WTC11 (cell line): ENCODE measurements around the gene CPEB4. TPM values are rescaled to one million over a fixed set of nuclear protein-coding genes. Genes with fewer than 3 reads are reported as not detected.

ENCODE experiments used
- ATAC-seq: fragments of 200-7000 bp; cut with Tn5 transposase; 2 replicates; pipeline ENCODE4 v1.10.0; 2021; ENCODE audit warnings: mild to moderate bottlenecking, moderate library complexity
- CTCF ChIA-PET: fragments of 300-600 bp; sonication (Branson Sonifier 250); formaldehyde crosslinking; loops from one replicate; lab custom pipeline; 2021; ENCODE audit warnings: antibody characterized with exemption; lab: Charles Lee
- POLR2A ChIA-PET: fragments of 350-600 bp; sonication (Branson Sonifier 250); formaldehyde crosslinking; loops from one replicate; lab custom pipeline; 2021; ENCODE audit warnings: antibody characterized with exemption; lab: Charles Lee
- DNase-seq: peaks from one replicate; pipeline ENCODE4 v3.0.0; 2021; ENCODE audit warnings: low spot score
- H3K27ac Mint-ChIP-seq: 2 replicates; pipeline ENCODE4 v1.8.0; 2021; ENCODE audit warnings: mixed read lengths
- H3K27me3 Mint-ChIP-seq: 2 replicates; pipeline ENCODE4 v1.8.0; 2021; ENCODE audit warnings: low read depth, mild to moderate bottlenecking, moderate library complexity, mixed read lengths
- H3K36me3 Mint-ChIP-seq: 2 replicates; pipeline ENCODE4 v1.8.0; 2021; ENCODE audit warnings: mixed read lengths
- H3K4me1 Mint-ChIP-seq: 2 replicates; pipeline ENCODE4 v1.8.0; 2022; ENCODE audit warnings: mixed read lengths
- H3K4me3 Mint-ChIP-seq: 2 replicates; pipeline ENCODE4 v1.8.0; 2021; ENCODE audit warnings: mild to moderate bottlenecking, moderate library complexity, mixed read lengths
- H3K9me3 Mint-ChIP-seq: 2 replicates; pipeline ENCODE4 v1.8.0; 2021; ENCODE audit warnings: mixed read lengths
- ATF6 ChIP-seq: sonication (generic); formaldehyde crosslinking; IDR thresholded peaks from 2 replicates; pipeline ENCODE4 v1.8.1; 2023; ENCODE audit warnings: mild to moderate bottlenecking, missing genetic modification reagents
- E2F4 ChIP-seq: sonication (generic); formaldehyde crosslinking; IDR thresholded peaks from 2 replicates; pipeline ENCODE4 v1.8.1; 2022; ENCODE audit warnings: low read depth, mild to moderate bottlenecking, moderate library complexity, missing genetic modification reagents, borderline replicate concordance
- E2F5 ChIP-seq: sonication (generic); formaldehyde crosslinking; IDR thresholded peaks from 2 replicates; pipeline ENCODE4 v1.8.1; 2022; ENCODE audit warnings: mild to moderate bottlenecking, moderate library complexity, missing genetic modification reagents
- ETV6 ChIP-seq: sonication (generic); formaldehyde crosslinking; IDR thresholded peaks from 2 replicates; pipeline ENCODE4 v1.8.1; 2022; ENCODE audit warnings: mild to moderate bottlenecking, missing genetic modification reagents
- FOXJ3 ChIP-seq: sonication (generic); formaldehyde crosslinking; IDR thresholded peaks from 2 replicates; pipeline ENCODE4 v1.9.0; 2021; ENCODE audit warnings: missing genetic modification reagents, mild to moderate bottlenecking, borderline replicate concordance
- GABPB1 ChIP-seq: sonication (generic); formaldehyde crosslinking; IDR thresholded peaks from 2 replicates; pipeline ENCODE4 v1.8.1; 2023; ENCODE audit warnings: mild to moderate bottlenecking, missing genetic modification reagents
- IRF2 ChIP-seq: sonication (generic); formaldehyde crosslinking; IDR thresholded peaks from 2 replicates; pipeline ENCODE4 v1.8.0; 2022; ENCODE audit warnings: low read depth, missing genetic modification reagents, borderline replicate concordance
- MAX ChIP-seq: sonication (generic); formaldehyde crosslinking; IDR thresholded peaks from 2 replicates; pipeline ENCODE4 v1.8.0; 2022; ENCODE audit warnings: mild to moderate bottlenecking, missing genetic modification reagents
- MLX ChIP-seq: sonication (generic); formaldehyde crosslinking; IDR thresholded peaks from 2 replicates; pipeline ENCODE4 v1.8.1; 2023; ENCODE audit warnings: mild to moderate bottlenecking, missing genetic modification reagents, moderate library complexity
- MXD4 ChIP-seq: fragments of 250-450 bp; sonication (Bioruptor Pico); IDR thresholded peaks from 2 replicates; pipeline ENCODE4 v1.8.0; 2021; ENCODE audit warnings: mild to moderate bottlenecking, moderate library complexity, borderline replicate concordance
- MYBL2 ChIP-seq: sonication (generic); formaldehyde crosslinking; IDR thresholded peaks from 2 replicates; pipeline ENCODE4 v1.8.1; 2023; ENCODE audit warnings: mild to moderate bottlenecking, moderate library complexity, missing genetic modification reagents
- NFATC4 ChIP-seq: fragments of 250-450 bp; sonication (Bioruptor Pico); IDR thresholded peaks from 2 replicates; pipeline ENCODE4 v1.9.0; 2021; ENCODE audit warnings: mild to moderate bottlenecking
- NR1H2 ChIP-seq: sonication (generic); formaldehyde crosslinking; IDR thresholded peaks from 2 replicates; pipeline ENCODE4 v1.9.0; 2021; ENCODE audit warnings: mild to moderate bottlenecking, moderate library complexity, missing genetic modification reagents
- NR2C2 ChIP-seq: sonication (generic); formaldehyde crosslinking; IDR thresholded peaks from 2 replicates; pipeline ENCODE4 v1.8.0; 2022; ENCODE audit warnings: mild to moderate bottlenecking, missing genetic modification reagents
- OVOL2 ChIP-seq: fragments of 250-450 bp; sonication (Bioruptor Pico); IDR thresholded peaks from 2 replicates; pipeline ENCODE4 v1.9.0; 2021; ENCODE audit warnings: mild to moderate bottlenecking, borderline replicate concordance
- PREB ChIP-seq: sonication (generic); formaldehyde crosslinking; IDR thresholded peaks from 2 replicates; pipeline ENCODE4 v1.8.1; 2022; ENCODE audit warnings: mild to moderate bottlenecking, missing genetic modification reagents, moderate library complexity, borderline replicate concordance
- RELA ChIP-seq: sonication (generic); formaldehyde crosslinking; IDR thresholded peaks from 2 replicates; pipeline ENCODE4 v1.8.1; 2022; ENCODE audit warnings: missing genetic modification reagents, mild to moderate bottlenecking, borderline replicate concordance
- RORB ChIP-seq: fragments of 250-450 bp; sonication (Bioruptor Pico); IDR thresholded peaks from 2 replicates; pipeline ENCODE4 v1.9.0; 2021; ENCODE audit warnings: mild to moderate bottlenecking
- SOX15 ChIP-seq: fragments of 250-450 bp; sonication (Bioruptor Pico); IDR thresholded peaks from 2 replicates; pipeline ENCODE4 v1.9.0; 2021; ENCODE audit warnings: mild to moderate bottlenecking
- TEAD1 ChIP-seq: sonication (generic); formaldehyde crosslinking; IDR thresholded peaks from 2 replicates; pipeline ENCODE4 v1.8.0; 2022; ENCODE audit warnings: mild to moderate bottlenecking, missing genetic modification reagents
- TEAD4 ChIP-seq: sonication (generic); formaldehyde crosslinking; IDR thresholded peaks from 2 replicates; pipeline ENCODE4 v1.8.0; 2022; ENCODE audit warnings: mild to moderate bottlenecking, missing genetic modification reagents
- ZBTB43 ChIP-seq: sonication (generic); formaldehyde crosslinking; IDR thresholded peaks from 2 replicates; pipeline ENCODE4 v1.8.1; 2023; ENCODE audit warnings: mild to moderate bottlenecking, missing genetic modification reagents
- ZNF219 ChIP-seq: sonication (generic); formaldehyde crosslinking; IDR thresholded peaks from 2 replicates; pipeline ENCODE4 v1.8.0; 2023; ENCODE audit warnings: missing genetic modification reagents, mild to moderate bottlenecking, borderline replicate concordance
- ZNF671 ChIP-seq: fragments of 250-450 bp; sonication (Bioruptor Pico); IDR thresholded peaks from 2 replicates; pipeline ENCODE4 v1.8.0; 2021; ENCODE audit warnings: mild to moderate bottlenecking
- total RNA-seq: library from RNA; stranded (reverse); gene quantifications from 3 replicates; pipeline ENCODE4 v1.2.3, GENCODE V29; 2021

The CPEB4 gene
- total RNA-seq, 1 experiment from 2014 or later: 12.7 TPM

GRCh38 chr5:174008922-174009321, 120.8 kb downstream of the CPEB4 start:
- Mint-ChIP-seq H3K36me3 (no peaks in the 10 kb centered on the region), H3K4me1 (no peaks in the 10 kb centered on the region), H3K27me3 (peaks cover 20% of the 10 kb centered on the region), H3K4me3 (no peak overlapping the region), H3K9me3 (peaks cover 4% of the 10 kb centered on the region; the same call in 1 of the 2 replicates), H3K27ac (no peak overlapping the region)
- ChIA-PET POLR2A (no interaction called here), CTCF (interaction anchor here (1.0 to 2.7 kb wide), 2 partner anchors 308 to 427 kb away, joined by 3 to 12 read pairs; no protein-coding TSS in a partner anchor)
- ATAC-seq: no peak
- DNase-seq: no peak
- TF ChIP-seq NR1H2 (CRISPR knock-in tag) (no peak), PREB (CRISPR knock-in tag) (no peak), OVOL2 (CRISPR knock-in tag) (no peak), RORB (CRISPR knock-in tag) (no peak), NFATC4 (CRISPR knock-in tag) (no peak), IRF2 (CRISPR knock-in tag) (no peak), TEAD4 (CRISPR knock-in tag) (no peak), ZBTB43 (CRISPR knock-in tag) (no peak)

GRCh38 chr5:174010365-174010764, 122.2 kb downstream of the CPEB4 start:
- peaks cover 3% of the 10 kb centered on the region; the same call in 1 of the 2 replicates for H3K36me3 Mint-ChIP-seq
- DNase-seq (no peak), ATAC-seq (no peak)
- ChIA-PET CTCF (interaction anchor here (0.9 to 2.7 kb wide), 5 partner anchors 10 to 429 kb away, joined by 3 to 12 read pairs (median 4); no protein-coding TSS in a partner anchor), POLR2A (interaction anchor here (0.7 kb wide), 1 partner anchor 1827 kb away, joined by 3 read pairs; no protein-coding TSS in a partner anchor)
- TF ChIP-seq GABPB1 (CRISPR knock-in tag) (no peak), OVOL2 (CRISPR knock-in tag) (no peak), E2F5 (no peak), NR1H2 (CRISPR knock-in tag) (no peak), MAX (CRISPR knock-in tag) (no peak), E2F4 (CRISPR knock-in tag) (no peak)
- H3K27me3 Mint-ChIP-seq: peaks cover 15% of the 10 kb centered on the region
- H3K27ac Mint-ChIP-seq: no peak overlapping the region
- peaks cover 4% of the 10 kb centered on the region; the same call in 1 of the 2 replicates for H3K9me3 Mint-ChIP-seq
- no peak overlapping the region for H3K4me3 Mint-ChIP-seq
- H3K4me1 Mint-ChIP-seq: no peaks in the 10 kb centered on the region

GRCh38 chr5:174011441-174011840, 123.3 kb downstream of the CPEB4 start:
- ChIA-PET POLR2A (no interaction called here), CTCF (interaction anchor here (1.2 to 2.7 kb wide), 2 partner anchors 27 to 306 kb away, joined by 4 to 12 read pairs; no protein-coding TSS in a partner anchor)
- H3K27ac Mint-ChIP-seq: no peak overlapping the region
- H3K4me1 Mint-ChIP-seq: no peaks in the 10 kb centered on the region
- DNase-seq: no peak
- no peak for ATAC-seq
- no peak overlapping the region for H3K4me3 Mint-ChIP-seq
- peaks cover 9% of the 10 kb centered on the region for H3K27me3 Mint-ChIP-seq
- peaks cover 3% of the 10 kb centered on the region; the same call in 1 of the 2 replicates for H3K36me3 Mint-ChIP-seq
- H3K9me3 Mint-ChIP-seq: peaks cover 4% of the 10 kb centered on the region; the same call in 1 of the 2 replicates
- no peak for TF ChIP-seq SOX15
- no peak for TF ChIP-seq RELA
- TF ChIP-seq NR2C2 (CRISPR knock-in tag): no peak
- no peak for TF ChIP-seq MYBL2 (CRISPR knock-in tag)
- no peak for TF ChIP-seq TEAD1 (CRISPR knock-in tag)
- no peak for TF ChIP-seq ATF6 (CRISPR knock-in tag)
- TF ChIP-seq FOXJ3: no peak
- TF ChIP-seq MLX: no peak
- no peak for TF ChIP-seq ZNF219 (CRISPR knock-in tag)
- no peak for TF ChIP-seq PREB (CRISPR knock-in tag)
- TF ChIP-seq ZNF671 (CRISPR knock-in tag): no peak
- no peak for TF ChIP-seq MXD4
- TF ChIP-seq ETV6: no peak
